ENCODE data around the gene CEBPZ.

- no peak for TF ChIP-seq SIN3A (IDR thresholded peaks at IDR 0.05; ENCODE audit: borderline replicate concordance, insufficient read depth, low read length)
- TF ChIP-seq POLR2AphosphoS5 (IDR thresholded peaks at IDR 0.05; ENCODE audit: low read depth, low read length): no peak
- TF ChIP-seq REST (IDR thresholded peaks at IDR 0.05; ENCODE audit: insufficient read depth in 1 of 2, low read depth in 2 of 2, low read length in 2 of 2): no peak
These were observed 66.6 kb downstream of the CEBPZ start for GRCh38 chr2:37164757-37165156.

Measured in PFSK-1 (cell line).